Measurements from ENCODE around the gene LYPLA2. TPM values are rescaled to one million over a fixed set of nuclear protein-coding genes. Genes with fewer than 3 reads are reported as not detected.
A peak's percentile ranks its signal among the peaks of the same experiment; 100 is the strongest.

Gene LYPLA2
- total RNA-seq, 4 donors from 2014 or later: 31.3 to 75.4 (median 60.6) TPM

DNA sequence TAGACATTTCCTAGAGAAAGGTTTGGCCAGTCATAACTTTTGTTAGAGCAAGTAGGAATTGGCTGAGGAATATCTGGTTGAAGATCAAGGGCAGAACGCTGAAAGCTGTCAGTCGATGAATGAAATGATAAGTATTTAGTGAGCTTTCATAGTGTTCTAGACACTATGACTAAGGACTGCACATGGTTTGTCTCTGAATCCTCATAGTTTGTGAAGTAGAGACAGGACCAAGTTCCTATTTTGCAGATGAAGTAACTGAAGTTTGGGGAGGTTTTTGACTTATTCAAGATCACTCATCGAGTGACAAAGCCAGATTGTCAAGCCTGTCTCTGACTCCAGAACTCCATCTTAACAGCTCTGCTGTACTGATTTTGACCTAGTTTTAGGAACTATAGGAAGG lies 42.9 kb upstream of the LYPLA2 start:
- TF ChIP-seq, protein P1, sequence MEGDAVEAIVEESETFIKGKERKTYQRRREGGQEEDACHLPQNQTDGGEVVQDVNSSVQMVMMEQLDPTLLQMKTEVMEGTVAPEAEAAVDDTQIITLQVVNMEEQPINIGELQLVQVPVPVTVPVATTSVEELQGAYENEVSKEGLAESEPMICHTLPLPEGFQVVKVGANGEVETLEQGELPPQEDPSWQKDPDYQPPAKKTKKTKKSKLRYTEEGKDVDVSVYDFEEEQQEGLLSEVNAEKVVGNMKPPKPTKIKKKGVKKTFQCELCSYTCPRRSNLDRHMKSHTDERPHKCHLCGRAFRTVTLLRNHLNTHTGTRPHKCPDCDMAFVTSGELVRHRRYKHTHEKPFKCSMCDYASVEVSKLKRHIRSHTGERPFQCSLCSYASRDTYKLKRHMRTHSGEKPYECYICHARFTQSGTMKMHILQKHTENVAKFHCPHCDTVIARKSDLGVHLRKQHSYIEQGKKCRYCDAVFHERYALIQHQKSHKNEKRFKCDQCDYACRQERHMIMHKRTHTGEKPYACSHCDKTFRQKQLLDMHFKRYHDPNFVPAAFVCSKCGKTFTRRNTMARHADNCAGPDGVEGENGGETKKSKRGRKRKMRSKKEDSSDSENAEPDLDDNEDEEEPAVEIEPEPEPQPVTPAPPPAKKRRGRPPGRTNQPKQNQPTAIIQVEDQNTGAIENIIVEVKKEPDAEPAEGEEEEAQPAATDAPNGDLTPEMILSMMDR (IDR thresholded peaks at IDR 0.05): no peak
- TF ChIP-seq POLR2A (IDR thresholded peaks at IDR 0.05): no peak
- H3K36me3 ChIP-seq: peaks cover 21 to 30% of the 10 kb centered on the region in 2 donors
- H3K4me1 ChIP-seq: peaks cover 34 to 53% of the 10 kb centered on the region in 2 donors
- H3K4me3 ChIP-seq (replicated peaks in 1 of 3): no peak overlapping the region
- intact Hi-C loops (cut with DNase I): loop anchor here (10.0 kb wide), 1 partner anchor 53 kb away; the partner anchor contains the start of gene RPL11
- no peak for DNase-seq
- WGBS, 2 donors: 76 to 80% methylated on average over 3 of the region's 3 CpGs
- no peak overlapping the region for H3K27ac ChIP-seq
- no peaks in the 10 kb centered on the region for H3K27me3 ChIP-seq
- H3K9me3 ChIP-seq: no peaks in the 10 kb centered on the region

DNA sequence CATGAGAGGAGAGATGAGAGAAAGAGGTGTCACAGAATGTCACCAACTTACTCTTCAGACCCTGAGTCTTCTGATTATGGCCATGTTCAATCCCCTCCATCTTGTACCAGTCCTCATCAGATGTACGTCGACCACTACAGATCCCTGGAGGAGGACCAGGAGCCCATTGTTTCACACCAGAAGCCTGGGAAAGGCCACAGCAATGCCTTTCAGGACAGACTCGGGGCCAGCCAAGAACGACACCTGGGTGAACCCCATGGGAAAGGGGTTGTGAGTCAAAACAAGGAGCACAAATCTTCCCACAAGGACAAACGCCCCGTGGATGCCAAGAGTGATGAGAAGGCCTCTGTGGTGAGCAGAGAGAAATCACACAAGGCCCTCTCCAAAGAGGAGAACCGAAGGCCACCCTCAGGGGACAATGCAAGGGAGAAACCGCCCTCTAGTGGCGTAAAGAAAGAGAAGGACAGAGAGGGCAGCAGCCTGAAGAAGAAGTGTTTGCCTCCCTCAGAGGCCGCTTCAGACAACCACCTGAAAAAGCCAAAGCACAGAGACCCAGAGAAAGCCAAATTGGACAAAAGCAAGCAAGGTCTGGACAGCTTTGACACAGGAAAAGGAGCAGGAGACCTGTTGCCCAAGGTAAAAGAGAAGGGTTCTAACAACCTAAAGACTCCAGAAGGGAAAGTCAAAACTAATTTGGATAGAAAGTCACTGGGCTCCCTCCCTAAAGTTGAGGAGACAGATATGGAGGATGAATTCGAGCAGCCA lies 39.7 kb upstream of the LYPLA2 start:
- DNase-seq: peak; percentile 19 to 23
- Histone ChIP-seq H3K4me1 (peaks cover 21 to 41% of the 10 kb centered on the region in 2 donors), H3K27ac (peak overlapping the region; percentile 19 to 78 (median 52)), H3K4me3 (replicated peaks in 1 of 3) (no peak overlapping the region), H3K9me3 (no peaks in the 10 kb centered on the region), H3K27me3 (no peaks in the 10 kb centered on the region), H3K36me3 (peaks cover 53 to 58% of the 10 kb centered on the region in 2 donors)
- intact Hi-C loops (cut with DNase I): no loop called here
- TF ChIP-seq, protein P1 (IDR thresholded peaks at IDR 0.05): peak in 4 of 6 experiments; percentile 41 to 52 (median 48)
- TF ChIP-seq POLR2A (IDR thresholded peaks at IDR 0.05): no peak
- 46 to 54% methylated on average over 11 of the region's 11 CpGs for WGBS, 2 donors

DNA sequence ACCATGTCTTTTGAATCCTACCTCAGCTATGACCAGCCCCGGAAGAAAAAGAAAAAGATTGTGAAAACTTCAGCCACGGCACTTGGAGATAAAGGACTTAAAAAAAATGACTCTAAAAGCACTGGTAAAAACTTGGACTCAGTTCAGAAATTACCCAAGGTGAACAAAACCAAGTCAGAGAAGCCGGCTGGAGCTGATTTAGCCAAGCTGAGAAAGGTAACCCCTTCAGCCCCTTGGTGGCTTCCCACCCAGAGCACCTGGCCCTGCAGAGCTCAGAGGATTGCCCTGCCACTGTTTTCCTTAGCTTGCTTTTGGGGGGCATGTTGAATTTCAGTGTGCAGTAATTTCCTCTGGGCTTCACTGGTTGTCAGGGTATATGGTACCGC lies 39.1 kb upstream of the LYPLA2 start:
- peaks cover 59 to 63% of the 10 kb centered on the region in 2 donors for H3K36me3 ChIP-seq
- no peaks in the 10 kb centered on the region for H3K9me3 ChIP-seq
- peak; percentile 61 to 63 for DNase-seq
- H3K4me1 ChIP-seq: peaks cover 21 to 39% of the 10 kb centered on the region in 2 donors
- TF ChIP-seq, protein P1 (IDR thresholded peaks at IDR 0.05): no peak
- no peak for TF ChIP-seq POLR2A (IDR thresholded peaks at IDR 0.05)
- peak overlapping the region; percentile 3 to 54 (median 52) for H3K27ac ChIP-seq
- H3K27me3 ChIP-seq: no peaks in the 10 kb centered on the region
- no peak overlapping the region for H3K4me3 ChIP-seq (replicated peaks in 1 of 3)
- intact Hi-C loops (cut with DNase I): no loop called here
- WGBS, 2 donors: 45 to 51% methylated on average over 4 of the region's 4 CpGs

DNA sequence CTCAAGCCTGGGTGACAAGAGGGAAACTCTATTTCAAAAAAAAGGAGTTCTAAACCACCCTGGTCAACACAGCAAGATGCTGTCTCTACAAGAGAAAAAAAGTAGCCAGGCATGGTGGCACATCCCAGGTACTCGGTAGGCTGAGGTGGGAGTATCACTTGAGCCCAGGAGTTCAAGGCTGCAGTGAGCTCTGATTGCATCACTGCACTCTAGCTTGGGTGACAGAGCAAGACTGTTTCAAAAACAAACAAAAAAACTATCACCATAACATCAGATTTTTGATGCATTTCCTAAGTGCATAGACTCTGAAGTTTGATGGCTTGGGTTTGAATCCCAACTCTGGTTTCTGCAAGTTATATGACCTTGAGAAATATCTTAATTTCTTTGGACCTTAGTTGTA lies 38.0 kb upstream of the LYPLA2 start:
- peaks cover 21 to 28% of the 10 kb centered on the region in 2 donors for H3K4me1 ChIP-seq
- H3K27me3 ChIP-seq: no peaks in the 10 kb centered on the region
- DNase-seq: no peak
- peak overlapping the region in 1 of 3 donors; percentile 54 for H3K27ac ChIP-seq
- intact Hi-C loops (cut with DNase I): no loop called here
- no peaks in the 10 kb centered on the region for H3K9me3 ChIP-seq
- WGBS, 2 donors: 43 to 67% methylated on average over 1 of the region's 1 CpG
- H3K4me3 ChIP-seq (replicated peaks in 1 of 3): no peak overlapping the region
- TF ChIP-seq, protein P1 (IDR thresholded peaks at IDR 0.05): no peak
- TF ChIP-seq POLR2A (IDR thresholded peaks at IDR 0.05): no peak
- H3K36me3 ChIP-seq: peaks cover 69 to 74% of the 10 kb centered on the region in 2 donors

DNA sequence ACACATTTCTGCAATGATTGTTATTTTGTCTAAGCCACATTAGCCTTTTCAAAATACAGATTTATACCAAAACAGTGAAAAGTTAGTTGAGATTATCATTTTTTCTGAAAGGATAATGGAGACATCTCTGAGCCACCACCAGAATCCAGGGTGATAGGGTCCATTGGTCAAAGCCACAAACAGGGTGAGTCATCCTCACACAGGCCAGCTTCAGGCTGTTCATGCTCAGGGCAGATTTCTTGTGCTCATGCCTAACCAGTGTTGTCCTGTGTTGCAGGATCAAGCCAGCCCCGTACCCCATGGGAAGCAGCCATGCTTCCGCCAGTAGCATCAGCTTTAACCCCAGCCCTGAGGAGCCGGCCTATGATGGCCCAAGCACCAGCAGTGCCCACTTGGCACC lies 34.3 kb upstream of the LYPLA2 start:
- Histone ChIP-seq H3K9me3 (no peaks in the 10 kb centered on the region), H3K4me3 (replicated peaks in 1 of 3) (no peak overlapping the region), H3K36me3 (peaks cover 90 to 92% of the 10 kb centered on the region in 2 donors), H3K27ac (no peak overlapping the region), H3K27me3 (no peaks in the 10 kb centered on the region), H3K4me1 (peaks cover 10 to 17% of the 10 kb centered on the region in 2 donors)
- WGBS, 2 donors: 84 to 92% methylated on average over 3 of the region's 3 CpGs
- intact Hi-C loops (cut with DNase I): no loop called here
- DNase-seq: no peak
- TF ChIP-seq, protein P1 (IDR thresholded peaks at IDR 0.05): no peak
- TF ChIP-seq POLR2A (IDR thresholded peaks at IDR 0.05): no peak

Measured in thyroid gland (tissue), 4 donors.